BJ (cell line): ENCODE data around the gene CRY1. TPM values are rescaled to one million over a fixed set of nuclear protein-coding genes. Genes with fewer than 3 reads are reported as not detected.

Experiments used
- CTCF ChIA-PET: fragments of 350-600 bp; formaldehyde crosslinking; extraction: SDS; loops from one replicate; lab custom pipeline; 2021; ENCODE audit warnings: antibody characterized with exemption, inconsistent platforms; lab: Yijun Ruan, JAX
- POLR2A ChIA-PET: fragments of 300-600 bp; sonication (Branson Sonifier 250); formaldehyde crosslinking; extraction: SDS; loops from one replicate; lab custom pipeline; 2021; ENCODE audit warnings: antibody characterized with exemption; lab: Charles Lee
- DNase-seq: peaks from one replicate; pipeline ENCODE4 v3.0.0-alpha.2; 2011; ENCODE audit warnings: low read depth
- H3K27me3 ChIP-seq: 2 replicates; pipeline ENCODE4 v1.6.0; 2011; ENCODE audit warnings: low read length; ENCODE audit not compliant: control insufficient read depth, insufficient read depth
- H3K36me3 ChIP-seq: 2 replicates; pipeline ENCODE4 v1.5.1; 2011; ENCODE audit warnings: low read length; ENCODE audit not compliant: control insufficient read depth, insufficient read depth
- H3K4me3 ChIP-seq: 2 replicates; pipeline ENCODE4 v1.5.1; 2011; ENCODE audit warnings: low read depth, mild to moderate bottlenecking, control low read depth, low read length
- CTCF ChIP-seq: IDR thresholded peaks from 2 replicates; pipeline ENCODE4 v1.5.1; 2011; ENCODE audit warnings: low read depth, mild to moderate bottlenecking, control low read depth, inconsistent platforms, low read length, moderate library complexity; ENCODE audit not compliant: insufficient read depth
- polyA plus RNA-seq: library from polyadenylated mRNA; depleted of rRNA; stranded (reverse); fragments of >200 nt; gene quantifications from 2 replicates; pipeline ENCODE4 v1.2.3, GENCODE V29; 2011

Gene CRY1
- polyA plus RNA-seq, 1 experiment: 6.9 TPM

GRCh38 chr12:106957583-106957982 is 135.8 kb downstream of the CRY1 start:
- CTCF ChIA-PET: interaction anchor here (1.1 to 1.2 kb wide), 2 partner anchors 12 to 135 kb away, joined by 3 to 5 read pairs; no protein-coding TSS in a partner anchor

DNA sequence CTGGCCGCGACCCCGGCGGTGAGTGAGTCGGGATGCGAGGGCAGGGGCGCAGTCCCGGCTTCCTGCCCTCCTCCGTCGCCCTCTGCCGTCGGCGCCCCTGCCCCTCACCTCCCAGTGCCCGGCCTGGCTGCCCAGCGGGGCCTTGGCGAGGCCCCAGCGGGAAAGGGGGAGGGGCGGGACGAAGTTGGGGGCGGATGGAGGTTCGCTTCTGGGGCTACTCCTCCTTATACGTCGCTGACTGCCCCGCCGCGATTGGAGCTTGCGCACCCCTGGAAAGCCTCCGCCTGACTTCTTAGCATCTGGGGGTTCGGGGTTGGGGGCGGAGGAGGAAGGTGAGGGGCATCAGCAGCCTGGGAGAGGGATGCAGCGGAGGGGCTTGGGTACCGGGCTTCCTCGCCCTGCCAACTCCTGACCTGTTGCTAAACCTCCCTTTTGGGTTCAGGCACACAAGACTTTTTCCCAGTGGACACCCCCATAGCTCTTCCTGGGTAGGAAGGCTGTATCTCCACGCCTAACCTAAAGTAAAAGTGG is 137.2 kb downstream of the CRY1 start:
- TF ChIP-seq CTCF: peak; percentile 24; the same call in 1 of the 2 replicates
- Histone ChIP-seq H3K36me3 (no peaks in the 10 kb centered on the region), H3K4me3 (peak overlapping the region; percentile 59), H3K27me3 (no peaks in the 10 kb centered on the region)
- POLR2A ChIA-PET: interaction anchor here (0.6 to 1.4 kb wide), 4 partner anchors 26 to 181 kb away, joined by 3 to 7 read pairs (median 4); partner anchors contain the start of genes MTERF2 and RIC8B
- DNase-seq: no peak
- CTCF ChIA-PET: interaction anchor here (1.6 kb wide), 2 partner anchors 149 to 176 kb away, joined by 3 read pairs; no protein-coding TSS in a partner anchor

More at GRCh38 chr12:106957583-106957982, 135.8 kb downstream of the CRY1 start:
- peak overlapping the region; percentile 59 for H3K4me3 ChIP-seq
- POLR2A ChIA-PET: interaction anchor here (0.6 kb wide), 1 partner anchor 30 kb away, joined by 4 read pairs; the partner anchor contains the start of gene MTERF2
- H3K36me3 ChIP-seq: no peaks in the 10 kb centered on the region
- H3K27me3 ChIP-seq: no peaks in the 10 kb centered on the region
- TF ChIP-seq CTCF: no peak
- no peak for DNase-seq

GRCh38 chr12:106955377-106956047 is 137.8 kb downstream of the CRY1 start, which contains the start of gene TMEM263:
Gene TMEM263 (plus strand): TSS chr12:106955907. CDS start chr12:106967117, 11,210 bp downstream.
- DNase-seq: peak; percentile 82
- CTCF ChIA-PET: interaction anchor here (1.6 kb wide), 2 partner anchors 150 to 176 kb away, joined by 3 read pairs; no protein-coding TSS in a partner anchor
- Histone ChIP-seq H3K4me3 (peak within 1 kb of the TSS; percentile 59), H3K27me3 (no peaks in the 10 kb centered on the region), H3K36me3 (no peaks in the 10 kb centered on the region)
- POLR2A ChIA-PET: interaction anchor here (0.5 to 1.4 kb wide), 3 partner anchors 31 to 185 kb away, joined by 3 to 7 read pairs (median 4); partner anchors contain the start of gene MTERF2
- TF ChIP-seq CTCF: no peak

DNA sequence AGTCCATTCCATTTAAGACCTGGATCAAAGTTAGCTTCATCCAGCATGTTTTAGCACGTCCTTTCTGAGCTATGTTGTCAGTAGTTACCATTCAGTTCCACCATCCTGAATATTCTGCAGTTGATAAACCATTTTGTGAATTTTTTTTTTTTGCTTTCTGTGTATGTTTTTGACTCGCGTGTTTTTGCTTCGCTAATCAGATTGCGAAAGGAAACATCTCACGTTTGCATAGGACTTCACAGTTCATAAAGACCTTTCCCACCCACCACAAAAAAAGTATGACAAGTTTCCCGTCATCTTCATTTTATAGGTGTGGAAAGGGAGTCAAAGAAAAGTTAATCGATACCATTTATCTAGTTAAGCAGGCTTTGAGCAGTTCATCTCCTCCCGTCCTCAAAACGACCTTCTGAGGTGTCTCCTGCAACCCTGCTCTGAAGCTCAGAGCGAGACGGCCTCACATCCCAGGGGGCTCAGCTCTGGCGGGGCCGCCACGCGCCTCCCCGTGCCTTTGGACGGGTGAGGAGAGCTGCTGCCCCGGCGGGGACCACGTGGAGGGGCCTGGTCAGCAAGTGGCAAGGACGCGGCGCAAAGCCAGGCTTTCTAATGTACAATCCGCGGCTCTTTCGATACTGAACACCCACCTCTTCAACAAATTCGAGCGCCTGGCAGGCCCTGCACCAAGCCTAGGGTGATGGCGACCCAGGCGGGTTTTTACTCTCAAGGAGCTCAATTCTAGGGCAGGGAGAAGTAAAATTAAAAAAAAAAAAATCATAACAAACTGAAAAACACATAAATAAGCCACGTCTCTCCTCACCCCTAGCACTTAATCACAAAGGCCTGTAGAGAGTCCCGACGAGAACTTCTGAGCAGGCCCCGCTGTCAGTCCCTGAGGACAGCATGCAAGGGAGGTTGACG is 138.6 kb downstream of the CRY1 start:
- no peak for DNase-seq
- CTCF ChIA-PET: interaction anchor here (1.6 kb wide), 1 partner anchor 150 kb away, joined by 3 read pairs; no protein-coding TSS in a partner anchor

More for the DNA sequence above, 138.6 kb downstream of the CRY1 start:
- Histone ChIP-seq H3K4me3 (peak overlapping the region; percentile 59), H3K27me3 (no peaks in the 10 kb centered on the region), H3K36me3 (no peaks in the 10 kb centered on the region)
- no peak for TF ChIP-seq CTCF
- POLR2A ChIA-PET: interaction anchor here (0.6 kb wide), 2 partner anchors 8 to 110 kb away, joined by 5 to 6 read pairs; no protein-coding TSS in a partner anchor
